NT2/D1 (cell line): Measurements from ENCODE around the gene PTH2R.

ENCODE experiments used
- YY1 ChIP-seq: IDR thresholded peaks from 2 replicates; pipeline ENCODE4 v1.6.1; 2011; ENCODE audit not compliant: insufficient read length, insufficient read depth
- ZNF274 ChIP-seq: IDR thresholded peaks from 2 replicates; pipeline ENCODE4 v1.6.1; 2011; ENCODE audit warnings: mild to moderate bottlenecking, low read depth, low read length

DNA sequence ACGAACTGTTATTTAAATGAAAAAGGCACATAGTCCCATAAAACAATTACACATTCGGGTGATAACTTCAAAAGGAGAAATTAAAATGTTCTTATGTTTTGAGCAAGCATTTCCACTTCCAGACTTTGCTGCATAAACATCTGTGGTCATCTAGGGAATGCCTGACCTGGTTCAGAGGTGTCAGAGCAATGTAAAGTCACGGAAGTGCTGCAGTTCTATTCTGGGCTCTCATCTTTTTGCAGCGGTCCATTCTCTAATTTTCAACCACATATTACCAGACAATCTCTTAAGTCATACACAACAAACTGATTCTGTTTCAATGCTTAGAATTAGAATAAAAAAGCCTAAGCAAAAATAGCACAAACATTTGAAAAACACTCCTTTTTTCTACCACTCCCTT is 22.0 kb upstream of the PTH2R start:
- no peak for TF ChIP-seq YY1
- TF ChIP-seq ZNF274: no peak
